Heart left ventricle (tissue), 16 donors: ENCODE measurements around the gene CASD1. TPM values are rescaled to one million over a fixed set of nuclear protein-coding genes. Genes with fewer than 3 reads are reported as not detected.

Experiments used
- ATAC-seq, 4 donors: fragments of 200-7000 bp; cut with Tn5 transposase; one replicate each; pipeline ENCODE4 v1.9.1; 2020 to 2022; ENCODE audit warnings: moderate library complexity in 4 of 4, mild to moderate bottlenecking in 3 of 4, moderate number of reproducible peaks in 1 of 4
- DNase-seq, 5 donors: peaks; one replicate each; pipeline ENCODE4 v3.0.0-alpha.2; 2020
- H3K27ac ChIP-seq, 12 donors: fragments of 200-600 bp; sonication (generic) in 4 of 12; one replicate each; pipeline versions ENCODE4 v1.5.0 to v1.8.0; 2016 to 2022; ENCODE audit warnings: mild to moderate bottlenecking in 2 of 12
- H3K27me3 ChIP-seq, 9 donors: fragments of 200-600 bp; sonication (generic) in 2 of 9; one replicate each; pipeline versions ENCODE4 v1.5.1 to v1.8.0; 2016 to 2022; ENCODE audit warnings: mild to moderate bottlenecking in 3 of 9
- H3K36me3 ChIP-seq, 9 donors: fragments of 200-600 bp; sonication (generic) in 2 of 9; one replicate each; pipeline versions ENCODE4 v1.5.0 to v1.8.0; 2018 to 2022; ENCODE audit warnings: mild to moderate bottlenecking in 2 of 9
- H3K4me1 ChIP-seq, 12 donors: fragments of 200-600 bp; sonication (generic) in 4 of 12; one replicate each; pipeline versions ENCODE4 v1.5.0 to v1.8.0; 2016 to 2022; ENCODE audit warnings: mild to moderate bottlenecking in 3 of 12
- H3K4me3 ChIP-seq, 12 donors: fragments of 200-600 bp; sonication (generic) in 4 of 12; one replicate each; pipeline versions ENCODE4 v1.5.0 to v1.8.0; 2017 to 2022; ENCODE audit warnings: mild to moderate bottlenecking in 9 of 12, moderate library complexity in 4 of 12
- H3K9me3 ChIP-seq, 12 donors: fragments of 200-600 bp; sonication (generic) in 4 of 12; one replicate each; pipeline versions ENCODE4 v1.5.0 to v1.8.0; 2016 to 2022; ENCODE audit warnings: mild to moderate bottlenecking in 1 of 12
- CTCF ChIP-seq, 12 donors: fragments of 200-600 bp; sonication (generic) in 4 of 12; IDR thresholded peaks; one replicate each; pipeline versions ENCODE4 v1.5.0 to v1.8.0; 2018 to 2022; ENCODE audit warnings: antibody characterized with exemption in 12 of 12, mild to moderate bottlenecking in 5 of 12
- POLR2A ChIP-seq, 2 donors: fragments of 450-650 bp; IDR thresholded peaks; one replicate each; pipeline ENCODE4 v1.6.1; 2017; ENCODE audit warnings: antibody characterized with exemption in 2 of 2, mild to moderate bottlenecking in 2 of 2, moderate library complexity in 2 of 2
- WGBS, 4 donors: extraction: QIAGEN DNeasy Blood & Tissue Kit in 2 of 4; methylation state at CpG; one replicate each; pipeline versions ENCODE4 v1.1.5 to v1.1.7; 2013 to 2018; 5-methylcytosine and 5-hydroxymethylcytosine counted together
- intact Hi-C, 10 donors: fragments of 100-400 bp; cut with DNase I; formaldehyde crosslinking; loops; one replicate each; pipeline versions ENCODE4 v1.11.1 to v1.14.2; 2022
- polyA plus RNA-seq, 2 donors: library from polyadenylated mRNA; stranded (reverse); fragments of 200-250 nt; gene quantifications; one replicate each; pipeline ENCODE4 v1.2.3, GENCODE V29; 2013
- total RNA-seq, 9 donors: library from RNA; depleted of rRNA in 2 of 9; stranded (reverse); fragments of >200 nt in 2 of 9; fragmentation: NEBNext Ultra II Directional in 3 of 9; extraction: Animal tissue kit (Norgen Biotek cat#: 25700) in 3 of 9; gene quantifications; one replicate each; pipeline versions ENCODE4 v1.1.0 to v1.2.4, GENCODE V29; 2016 to 2023
- donor health status: ischemic (EF 13 %, LVEDD 7.1; RV severe dilation, severe dysfunction).
- donor health status: healthy with polysubstance abuse.
- donor health status: DM: no; HTN: yes; CAD: no.
- donor health status: DM: no; HTN: no; CAD: no.
- donor health status: ischemic (EF 25% LVEDD 6.9; RV normal size, moderate dysfunction).
- donor health status: ischemic (EF 25% LVEDD 5.7; RV mildly dilated, moderate dysfunction).
- donor health status: healthy.
- donor health status: DM: yes; HTN: yes; CAD: no.
- donor health status: ischemic (EF 35%, LVEDD 5.7; RV mildly dilated, moderate dysfunction).
- donor health status: nonischemic (EF 11% LVEDD 7.7; RV severe dilation, severe dysfunction).
- donor health status: DM: yes; HTN: yes; CAD: no.
- donor health status: PGD.
- donor health status: ischemic (EF 29% LVEDD 5.4; RV normal size, mild dysfunction).
- donor health status: nonischemic (EF 23%, LVEDD 6.1; RV moderate dilation, normal function).

CASD1 gene
- total and polyA plus RNA-seq, 11 donors, result 9.5 to 24.3 (median 17.1) TPM

GRCh38 chr7:94567396-94567795 is 57.8 kb downstream of the CASD1 start:
- Histone ChIP-seq H3K4me3 (no peak overlapping the region), H3K36me3 (peaks cover 0 to 6% (median 0%) of the 10 kb centered on the region in 9 donors), H3K27me3 (no peaks in the 10 kb centered on the region), H3K4me1 (no peaks in the 10 kb centered on the region), H3K9me3 (peaks cover 0 to 6% (median 0%) of the 10 kb centered on the region in 12 donors), H3K27ac (no peak overlapping the region)
- DNase-seq (no peak), ATAC-seq (no peak)
- intact Hi-C loops, result no loop called here
- TF ChIP-seq POLR2A (IDR thresholded peaks at IDR 0.05) (no peak), CTCF (IDR thresholded peaks at IDR 0.05) (no peak)

GRCh38 chr7:94571816-94572215 is 62.2 kb downstream of the CASD1 start:
- Histone ChIP-seq H3K27me3 (no peaks in the 10 kb centered on the region), H3K36me3 (peaks cover 0 to 21% (median 0%) of the 10 kb centered on the region in 9 donors), H3K9me3 (peaks cover 0 to 48% (median 14%) of the 10 kb centered on the region in 12 donors), H3K4me3 (no peak overlapping the region), H3K27ac (no peak overlapping the region), H3K4me1 (no peaks in the 10 kb centered on the region)
- DNase-seq (no peak), ATAC-seq (no peak)
- intact Hi-C loops, result no loop called here
- no peak for TF ChIP-seq POLR2A (IDR thresholded peaks at IDR 0.05)

- TF ChIP-seq CTCF (IDR thresholded peaks at IDR 0.05) (no peak), POLR2A (IDR thresholded peaks at IDR 0.05) (no peak)
- no peak for DNase-seq
- Histone ChIP-seq H3K4me3 (no peak overlapping the region), H3K9me3 (peaks cover 0 to 44% (median 14%) of the 10 kb centered on the region in 12 donors), H3K27me3 (no peaks in the 10 kb centered on the region), H3K27ac (no peak overlapping the region), H3K36me3 (peaks cover 0 to 21% (median 0%) of the 10 kb centered on the region in 9 donors), H3K4me1 (no peaks in the 10 kb centered on the region)
- WGBS, 4 donors, result 97 to 99% (median 98%) methylated on average over 2 of the region's 2 CpGs
- intact Hi-C loops, result no loop called here
- ATAC-seq, result no peak
Measured at GRCh38 chr7:94575646-94576045, 66.0 kb downstream of the CASD1 start.

GRCh38 chr7:94576316-94576715 is 66.7 kb downstream of the CASD1 start:
- Histone ChIP-seq H3K36me3 (peaks cover 0 to 17% (median 0%) of the 10 kb centered on the region in 9 donors), H3K4me3 (no peak overlapping the region), H3K27me3 (no peaks in the 10 kb centered on the region), H3K9me3 (peaks cover 0 to 44% (median 14%) of the 10 kb centered on the region in 12 donors), H3K27ac (no peak overlapping the region), H3K4me1 (no peaks in the 10 kb centered on the region)
- intact Hi-C loops, result no loop called here
- DNase-seq (no peak), ATAC-seq (no peak)
- TF ChIP-seq POLR2A (IDR thresholded peaks at IDR 0.05) (no peak), CTCF (IDR thresholded peaks at IDR 0.05) (no peak)
- 78 to 100% (median 97%) methylated on average over 2 of the region's 2 CpGs for WGBS, 4 donors

GRCh38 chr7:94577357-94577756 is 67.7 kb downstream of the CASD1 start:
- WGBS, 4 donors, result 100% methylated on average over 1 of the region's 1 CpG
- TF ChIP-seq CTCF (IDR thresholded peaks at IDR 0.05) (no peak), POLR2A (IDR thresholded peaks at IDR 0.05) (no peak)

More at GRCh38 chr7:94577357-94577756, 67.7 kb downstream of the CASD1 start:
- H3K4me1 ChIP-seq, result no peaks in the 10 kb centered on the region
- no peaks in the 10 kb centered on the region for H3K27me3 ChIP-seq
- H3K4me3 ChIP-seq, result no peak overlapping the region
- peaks cover 0 to 16% (median 0%) of the 10 kb centered on the region in 9 donors for H3K36me3 ChIP-seq
- ATAC-seq (no peak), DNase-seq (no peak)
- no peak overlapping the region for H3K27ac ChIP-seq
- intact Hi-C loops, result no loop called here
- H3K9me3 ChIP-seq, result peaks cover 0 to 42% (median 14%) of the 10 kb centered on the region in 12 donors
